ENCODE measurements around the gene LIN52.

Gene LIN52

GRCh38 chr14:74190927-74191575 lies 106.3 kb downstream of the LIN52 start:
- Histone ChIP-seq H3K9me3 (ENCODE audit: control insufficient read depth, low read length) (no peaks in the 10 kb centered on the region), H3K4me1 (ENCODE audit: control insufficient read depth, insufficient read depth, low read length, poor library complexity, severe bottlenecking) (no peaks in the 10 kb centered on the region), H3K4me3 (ENCODE audit: extremely low read depth, insufficient read depth, low read length, poor library complexity, severe bottlenecking) (no peak overlapping the region), H3K27ac (ENCODE audit: low read depth, low read length, severe bottlenecking) (no peak overlapping the region), H3K36me3 (ENCODE audit: control insufficient read depth, insufficient read depth, low read length) (no peaks in the 10 kb centered on the region)
- 94 to 100% methylated on average over 2 to 3 of the region's 3 CpGs for WGBS, 2 experiments (ENCODE audit: insufficient coverage in 2 of 2)

DNA sequence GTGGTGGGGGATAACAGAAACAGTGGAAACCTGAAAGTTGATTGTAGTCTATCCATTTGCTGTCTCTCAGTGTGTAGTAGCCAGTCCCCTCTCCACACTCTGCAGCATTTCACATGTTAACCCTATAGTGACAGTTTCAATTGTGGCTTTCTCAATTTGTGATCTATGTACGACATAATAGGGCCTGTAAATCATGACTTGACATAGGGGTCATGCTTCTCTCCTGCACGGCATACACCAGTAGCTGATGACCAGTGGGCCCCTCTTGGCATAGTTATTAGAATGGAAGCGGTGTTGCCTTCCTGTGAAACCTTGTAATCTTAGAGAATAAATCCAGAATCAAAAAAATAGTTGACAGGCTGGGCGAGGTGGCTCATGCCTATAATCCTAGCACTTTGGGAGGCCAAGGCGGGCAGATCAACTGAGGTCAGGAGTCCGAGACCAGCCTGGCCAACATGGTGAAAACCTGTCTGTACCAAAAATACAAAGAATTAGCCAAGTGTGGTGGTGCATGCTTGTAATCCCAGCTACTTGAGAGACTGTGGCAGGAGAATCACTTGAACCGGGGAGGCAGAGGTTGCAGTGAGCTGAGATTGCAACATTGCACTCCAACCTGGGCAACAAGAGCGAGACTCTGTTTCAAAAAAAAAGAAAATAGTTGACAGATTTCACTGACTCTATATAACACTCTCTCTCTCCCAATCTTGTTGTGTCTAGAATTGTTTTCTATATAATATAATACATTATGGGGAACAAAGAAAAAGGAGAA lies 109.9 kb downstream of the LIN52 start:
- 91 to 93% methylated on average over 7 of the region's 8 CpGs for WGBS, 2 experiments (ENCODE audit: insufficient coverage in 2 of 2)
- H3K36me3 ChIP-seq (ENCODE audit: control insufficient read depth, insufficient read depth, low read length), result peaks cover 8% of the 10 kb centered on the region
- H3K4me1 ChIP-seq (ENCODE audit: control insufficient read depth, insufficient read depth, low read length, poor library complexity, severe bottlenecking), result no peaks in the 10 kb centered on the region
- no peak overlapping the region for H3K27ac ChIP-seq (ENCODE audit: low read depth, low read length, severe bottlenecking)
- H3K9me3 ChIP-seq (ENCODE audit: control insufficient read depth, low read length), result no peaks in the 10 kb centered on the region
- H3K4me3 ChIP-seq (ENCODE audit: extremely low read depth, insufficient read depth, low read length, poor library complexity, severe bottlenecking), result no peak overlapping the region

- WGBS, 2 experiments (ENCODE audit: insufficient coverage in 2 of 2), result 99 to 100% methylated on average over 7 of the region's 7 CpGs
- H3K36me3 ChIP-seq (ENCODE audit: control insufficient read depth, insufficient read depth, low read length), result peaks cover 14% of the 10 kb centered on the region
- no peak overlapping the region for H3K4me3 ChIP-seq (ENCODE audit: extremely low read depth, insufficient read depth, low read length, poor library complexity, severe bottlenecking)
- H3K9me3 ChIP-seq (ENCODE audit: control insufficient read depth, low read length), result no peaks in the 10 kb centered on the region
- H3K4me1 ChIP-seq (ENCODE audit: control insufficient read depth, insufficient read depth, low read length, poor library complexity, severe bottlenecking), result no peaks in the 10 kb centered on the region
- H3K27ac ChIP-seq (ENCODE audit: low read depth, low read length, severe bottlenecking), result no peak overlapping the region
Measured at GRCh38 chr14:74195623-74196022, 110.9 kb downstream of the LIN52 start.

DNA sequence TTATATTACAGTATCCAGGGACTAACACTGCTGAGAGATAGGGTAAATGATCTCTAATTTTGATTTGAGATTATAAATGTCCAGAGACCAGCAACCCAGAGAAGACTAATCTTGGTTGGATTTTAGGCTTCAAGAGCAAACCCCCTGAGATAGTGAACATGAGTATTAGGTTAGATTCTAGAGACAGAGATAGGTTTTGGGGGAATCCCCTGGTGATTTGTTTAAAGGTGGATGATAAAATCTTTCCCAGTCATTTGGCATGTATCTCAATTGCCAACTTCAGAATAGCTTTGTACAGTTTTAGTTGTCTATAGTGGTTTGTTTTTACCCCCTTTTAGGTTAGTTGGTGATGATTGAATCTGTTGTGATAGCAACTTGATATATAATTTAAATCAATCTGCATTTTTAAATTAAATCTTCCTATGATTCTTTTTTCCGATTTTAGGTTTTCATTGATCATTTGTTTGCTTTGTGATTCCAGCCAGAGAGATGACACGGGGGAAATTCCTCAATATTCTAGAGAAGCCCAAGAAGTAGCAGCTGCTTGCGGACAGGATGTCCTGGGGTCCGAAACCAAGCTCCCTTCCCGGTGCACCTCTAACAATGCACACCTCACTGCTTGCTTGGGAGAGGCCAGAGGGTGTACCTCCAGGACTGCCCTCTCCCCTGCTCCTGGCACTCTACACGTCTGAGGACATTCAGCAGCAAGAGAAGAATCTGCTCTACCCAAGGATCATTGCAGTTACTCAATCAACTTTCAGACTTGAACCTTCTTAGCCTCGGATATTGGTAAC lies 113.9 kb downstream of the LIN52 start:
- Histone ChIP-seq H3K9me3 (ENCODE audit: control insufficient read depth, low read length) (no peaks in the 10 kb centered on the region), H3K27ac (ENCODE audit: low read depth, low read length, severe bottlenecking) (no peak overlapping the region), H3K4me3 (ENCODE audit: extremely low read depth, insufficient read depth, low read length, poor library complexity, severe bottlenecking) (no peak overlapping the region), H3K4me1 (ENCODE audit: control insufficient read depth, insufficient read depth, low read length, poor library complexity, severe bottlenecking) (no peaks in the 10 kb centered on the region), H3K36me3 (ENCODE audit: control insufficient read depth, insufficient read depth, low read length) (peaks cover 19% of the 10 kb centered on the region)
- 92 to 94% methylated on average over 4 to 6 of the region's 7 CpGs for WGBS, 2 experiments (ENCODE audit: insufficient coverage in 2 of 2)

- H3K9me3 ChIP-seq (ENCODE audit: control insufficient read depth, low read length), result no peaks in the 10 kb centered on the region
- H3K4me3 ChIP-seq (ENCODE audit: extremely low read depth, insufficient read depth, low read length, poor library complexity, severe bottlenecking), result no peak overlapping the region
- H3K27ac ChIP-seq (ENCODE audit: low read depth, low read length, severe bottlenecking), result no peak overlapping the region
- no peaks in the 10 kb centered on the region for H3K4me1 ChIP-seq (ENCODE audit: control insufficient read depth, insufficient read depth, low read length, poor library complexity, severe bottlenecking)
- peaks cover 19% of the 10 kb centered on the region for H3K36me3 ChIP-seq (ENCODE audit: control insufficient read depth, insufficient read depth, low read length)
Measured at GRCh38 chr14:74202113-74202512, 117.4 kb downstream of the LIN52 start.

- Histone ChIP-seq H3K9me3 (ENCODE audit: control insufficient read depth, low read length) (no peaks in the 10 kb centered on the region), H3K27ac (ENCODE audit: low read depth, low read length, severe bottlenecking) (no peak overlapping the region), H3K4me1 (ENCODE audit: control insufficient read depth, insufficient read depth, low read length, poor library complexity, severe bottlenecking) (no peaks in the 10 kb centered on the region), H3K4me3 (ENCODE audit: extremely low read depth, insufficient read depth, low read length, poor library complexity, severe bottlenecking) (no peak overlapping the region), H3K36me3 (ENCODE audit: control insufficient read depth, insufficient read depth, low read length) (peaks cover 19% of the 10 kb centered on the region)
- WGBS, 2 experiments (ENCODE audit: insufficient coverage in 2 of 2), result 91 to 95% methylated on average over 7 of the region's 8 CpGs
Measured at GRCh38 chr14:74203639-74204038, 118.9 kb downstream of the LIN52 start.

GRCh38 chr14:74204491-74204890 lies 119.7 kb downstream of the LIN52 start:
- Histone ChIP-seq H3K9me3 (ENCODE audit: control insufficient read depth, low read length) (no peaks in the 10 kb centered on the region), H3K4me1 (ENCODE audit: control insufficient read depth, insufficient read depth, low read length, poor library complexity, severe bottlenecking) (no peaks in the 10 kb centered on the region), H3K27ac (ENCODE audit: low read depth, low read length, severe bottlenecking) (no peak overlapping the region), H3K36me3 (ENCODE audit: control insufficient read depth, insufficient read depth, low read length) (peaks cover 12% of the 10 kb centered on the region), H3K4me3 (ENCODE audit: extremely low read depth, insufficient read depth, low read length, poor library complexity, severe bottlenecking) (no peak overlapping the region)
- 85 to 86% methylated on average over 5 to 6 of the region's 6 CpGs for WGBS, 2 experiments (ENCODE audit: insufficient coverage in 2 of 2)

GRCh38 chr14:74205882-74206281 lies 121.1 kb downstream of the LIN52 start:
- WGBS, 2 experiments (ENCODE audit: insufficient coverage in 2 of 2), result 100% methylated on average over 1 of the region's 1 CpG; no CpG with 5 or more reads in 1 of the 2 experiments
- Histone ChIP-seq H3K4me1 (ENCODE audit: control insufficient read depth, insufficient read depth, low read length, poor library complexity, severe bottlenecking) (no peaks in the 10 kb centered on the region), H3K4me3 (ENCODE audit: extremely low read depth, insufficient read depth, low read length, poor library complexity, severe bottlenecking) (no peak overlapping the region)

GRCh38 chr14:74207943-74208342 lies 123.2 kb downstream of the LIN52 start:
- no CpG with 5 or more reads among the region's 3 CpGs for WGBS, 2 experiments (ENCODE audit: insufficient coverage in 2 of 2)
- Histone ChIP-seq H3K9me3 (ENCODE audit: control insufficient read depth, low read length) (no peaks in the 10 kb centered on the region), H3K27ac (ENCODE audit: low read depth, low read length, severe bottlenecking) (no peak overlapping the region), H3K4me3 (ENCODE audit: extremely low read depth, insufficient read depth, low read length, poor library complexity, severe bottlenecking) (no peak overlapping the region), H3K4me1 (ENCODE audit: control insufficient read depth, insufficient read depth, low read length, poor library complexity, severe bottlenecking) (no peaks in the 10 kb centered on the region), H3K36me3 (ENCODE audit: control insufficient read depth, insufficient read depth, low read length) (peaks cover 5% of the 10 kb centered on the region)

More at GRCh38 chr14:74205882-74206281, 121.1 kb downstream of the LIN52 start:
- Histone ChIP-seq H3K36me3 (ENCODE audit: control insufficient read depth, insufficient read depth, low read length) (peaks cover 6% of the 10 kb centered on the region), H3K27ac (ENCODE audit: low read depth, low read length, severe bottlenecking) (no peak overlapping the region), H3K9me3 (ENCODE audit: control insufficient read depth, low read length) (no peaks in the 10 kb centered on the region)

- no peaks in the 10 kb centered on the region for H3K36me3 ChIP-seq (ENCODE audit: control insufficient read depth, insufficient read depth, low read length)
- H3K27ac ChIP-seq (ENCODE audit: low read depth, low read length, severe bottlenecking), result no peak overlapping the region
- 88 to 95% methylated on average over 6 to 8 of the region's 8 CpGs for WGBS, 2 experiments (ENCODE audit: insufficient coverage in 2 of 2)
- no peak overlapping the region for H3K4me3 ChIP-seq (ENCODE audit: extremely low read depth, insufficient read depth, low read length, poor library complexity, severe bottlenecking)
- no peaks in the 10 kb centered on the region for H3K9me3 ChIP-seq (ENCODE audit: control insufficient read depth, low read length)
- H3K4me1 ChIP-seq (ENCODE audit: control insufficient read depth, insufficient read depth, low read length, poor library complexity, severe bottlenecking), result no peaks in the 10 kb centered on the region
Measured at GRCh38 chr14:74208642-74209041, 123.9 kb downstream of the LIN52 start.

Measured in mesodermal cell (in vitro differentiated cells).